Glutamatergic neuron (in vitro differentiated cells): Measurements from ENCODE around the gene AHDC1. TPM values are rescaled to one million over a fixed set of nuclear protein-coding genes. Genes with fewer than 3 reads are reported as not detected.

Experiments used
- DNase-seq: peaks from one replicate; pipeline ENCODE4 v3.0.0; 2022
- H3K27ac Mint-ChIP-seq: one replicate; pipeline ENCODE4 v1.8.0; 2020; ENCODE audit warnings: mild to moderate bottlenecking, mixed read lengths, inconsistent platforms; ENCODE audit not compliant: unreplicated experiment
- H3K27me3 Mint-ChIP-seq: one replicate; pipeline ENCODE4 v1.8.0; 2020; ENCODE audit warnings: mild to moderate bottlenecking, moderate library complexity, mixed read lengths, inconsistent platforms; ENCODE audit not compliant: unreplicated experiment
- H3K36me3 Mint-ChIP-seq: one replicate; pipeline ENCODE4 v1.8.0; 2020; ENCODE audit warnings: mild to moderate bottlenecking, mixed read lengths, inconsistent platforms; ENCODE audit not compliant: unreplicated experiment
- H3K4me1 Mint-ChIP-seq: one replicate; pipeline ENCODE4 v1.8.0; 2020; ENCODE audit warnings: mild to moderate bottlenecking, low read depth, mixed read lengths, inconsistent platforms; ENCODE audit not compliant: unreplicated experiment
- H3K4me3 Mint-ChIP-seq: one replicate; pipeline ENCODE4 v1.8.0; 2020; ENCODE audit warnings: mild to moderate bottlenecking, mixed read lengths, inconsistent platforms; ENCODE audit not compliant: unreplicated experiment
- H3K9me3 Mint-ChIP-seq: one replicate; pipeline ENCODE4 v1.8.0; 2020; ENCODE audit warnings: mild to moderate bottlenecking, moderate library complexity, mixed read lengths, inconsistent platforms; ENCODE audit not compliant: unreplicated experiment
- CTCF ChIP-seq: fragments of 200-600 bp; sonication (generic); IDR thresholded peaks from one replicate; pipeline ENCODE4 v1.5.0; 2021; ENCODE audit not compliant: partially characterized antibody, unreplicated experiment
- total RNA-seq: library from RNA; stranded (reverse); fragmentation: NEBNext Ultra II Directional; extraction: Animal tissue kit (Norgen Biotek cat#: 25700); gene quantifications from one replicate; pipeline ENCODE4 v1.2.1, GENCODE V29; 2021; ENCODE audit not compliant: unreplicated experiment

The AHDC1 gene
- total RNA-seq, 1 donor from 2014 or later = 131 TPM

GRCh38 chr1:27551170-27551952 lies 52.6 kb downstream of the AHDC1 start:
- no peak for DNase-seq
- H3K4me1 Mint-ChIP-seq = peaks cover 15% of the 10 kb centered on the region
- H3K36me3 Mint-ChIP-seq = no peaks in the 10 kb centered on the region
- TF ChIP-seq CTCF = no peak
- H3K27ac Mint-ChIP-seq = no peak overlapping the region
- no peak overlapping the region for H3K4me3 Mint-ChIP-seq
- H3K27me3 Mint-ChIP-seq = peaks cover 15% of the 10 kb centered on the region
- H3K9me3 Mint-ChIP-seq = peaks cover 7% of the 10 kb centered on the region

- Mint-ChIP-seq H3K27ac (no peak overlapping the region), H3K4me3 (no peak overlapping the region), H3K4me1 (peaks cover 11% of the 10 kb centered on the region), H3K36me3 (no peaks in the 10 kb centered on the region), H3K9me3 (peaks cover 7% of the 10 kb centered on the region), H3K27me3 (peaks cover 14% of the 10 kb centered on the region)
- no peak for DNase-seq
- no peak for TF ChIP-seq CTCF
Measured at GRCh38 chr1:27550510-27551169, 53.3 kb downstream of the AHDC1 start.

DNA sequence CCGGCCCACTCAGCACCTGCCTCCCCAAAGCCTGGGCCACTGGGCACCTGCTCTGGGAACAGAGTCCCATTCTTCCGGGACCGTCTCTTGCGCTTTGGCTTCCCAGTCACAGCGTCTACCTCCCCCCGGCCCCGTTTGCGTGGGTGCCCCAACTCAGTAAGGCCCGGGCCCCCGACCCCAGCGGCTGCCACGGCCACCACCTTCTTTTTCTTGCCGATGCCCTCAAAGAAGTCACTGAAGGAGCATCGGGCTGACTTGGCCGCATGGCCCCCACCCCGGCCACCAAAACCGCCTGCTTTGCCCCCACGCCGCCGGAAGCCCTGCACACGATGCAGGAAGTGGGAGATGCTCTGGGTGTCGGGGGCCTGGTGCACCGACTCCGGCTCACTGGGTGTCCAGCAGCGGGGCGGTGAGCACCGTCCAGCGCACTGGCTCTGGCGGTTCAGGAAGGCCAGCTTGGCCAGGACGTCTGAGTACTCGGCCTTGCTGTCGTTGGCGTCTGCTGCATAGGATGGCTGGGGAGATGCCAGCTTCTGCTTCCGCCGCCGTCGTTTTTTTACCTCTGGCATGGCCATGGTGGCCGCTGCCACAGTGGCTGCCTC lies 54.0 kb downstream of the AHDC1 start:
- H3K4me3 Mint-ChIP-seq = no peak overlapping the region
- H3K9me3 Mint-ChIP-seq = peaks cover 7% of the 10 kb centered on the region
- TF ChIP-seq CTCF = no peak
- no peak overlapping the region for H3K27ac Mint-ChIP-seq
- DNase-seq = no peak
- no peaks in the 10 kb centered on the region for H3K36me3 Mint-ChIP-seq
- H3K27me3 Mint-ChIP-seq = peaks cover 14% of the 10 kb centered on the region
- peaks cover 12% of the 10 kb centered on the region for H3K4me1 Mint-ChIP-seq

- Mint-ChIP-seq H3K4me1 (peaks cover 14% of the 10 kb centered on the region), H3K4me3 (no peak overlapping the region), H3K27me3 (peaks cover 20% of the 10 kb centered on the region), H3K9me3 (peaks cover 9% of the 10 kb centered on the region), H3K27ac (no peak overlapping the region), H3K36me3 (peaks cover 4% of the 10 kb centered on the region)
- no peak for DNase-seq
- no peak for TF ChIP-seq CTCF
Measured at GRCh38 chr1:27548858-27549719, 54.9 kb downstream of the AHDC1 start.
